NCI-H1092 (cell line): ENCODE data around the gene FAM161B.
"Not testable (repeated sequence)": the region's sequence is repeated elsewhere in the genome, so short reads cannot be mapped to it uniquely, and the experiment has no call there.

Experiments
- DNase-seq: peaks from one replicate; lab custom pipeline; 2025; lab: John Stamatoyannopoulos, UW

The FAM161B gene, protein sequence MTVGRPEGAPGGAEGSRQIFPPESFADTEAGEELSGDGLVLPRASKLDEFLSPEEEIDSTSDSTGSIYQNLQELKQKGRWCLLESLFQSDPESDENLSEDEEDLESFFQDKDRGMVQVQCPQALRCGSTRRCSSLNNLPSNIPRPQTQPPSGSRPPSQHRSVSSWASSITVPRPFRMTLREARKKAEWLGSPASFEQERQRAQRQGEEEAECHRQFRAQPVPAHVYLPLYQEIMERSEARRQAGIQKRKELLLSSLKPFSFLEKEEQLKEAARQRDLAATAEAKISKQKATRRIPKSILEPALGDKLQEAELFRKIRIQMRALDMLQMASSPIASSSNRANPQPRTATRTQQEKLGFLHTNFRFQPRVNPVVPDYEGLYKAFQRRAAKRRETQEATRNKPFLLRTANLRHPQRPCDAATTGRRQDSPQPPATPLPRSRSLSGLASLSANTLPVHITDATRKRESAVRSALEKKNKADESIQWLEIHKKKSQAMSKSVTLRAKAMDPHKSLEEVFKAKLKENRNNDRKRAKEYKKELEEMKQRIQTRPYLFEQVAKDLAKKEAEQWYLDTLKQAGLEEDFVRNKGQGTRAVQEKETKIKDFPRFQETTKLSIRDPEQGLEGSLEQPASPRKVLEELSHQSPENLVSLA

DNA sequence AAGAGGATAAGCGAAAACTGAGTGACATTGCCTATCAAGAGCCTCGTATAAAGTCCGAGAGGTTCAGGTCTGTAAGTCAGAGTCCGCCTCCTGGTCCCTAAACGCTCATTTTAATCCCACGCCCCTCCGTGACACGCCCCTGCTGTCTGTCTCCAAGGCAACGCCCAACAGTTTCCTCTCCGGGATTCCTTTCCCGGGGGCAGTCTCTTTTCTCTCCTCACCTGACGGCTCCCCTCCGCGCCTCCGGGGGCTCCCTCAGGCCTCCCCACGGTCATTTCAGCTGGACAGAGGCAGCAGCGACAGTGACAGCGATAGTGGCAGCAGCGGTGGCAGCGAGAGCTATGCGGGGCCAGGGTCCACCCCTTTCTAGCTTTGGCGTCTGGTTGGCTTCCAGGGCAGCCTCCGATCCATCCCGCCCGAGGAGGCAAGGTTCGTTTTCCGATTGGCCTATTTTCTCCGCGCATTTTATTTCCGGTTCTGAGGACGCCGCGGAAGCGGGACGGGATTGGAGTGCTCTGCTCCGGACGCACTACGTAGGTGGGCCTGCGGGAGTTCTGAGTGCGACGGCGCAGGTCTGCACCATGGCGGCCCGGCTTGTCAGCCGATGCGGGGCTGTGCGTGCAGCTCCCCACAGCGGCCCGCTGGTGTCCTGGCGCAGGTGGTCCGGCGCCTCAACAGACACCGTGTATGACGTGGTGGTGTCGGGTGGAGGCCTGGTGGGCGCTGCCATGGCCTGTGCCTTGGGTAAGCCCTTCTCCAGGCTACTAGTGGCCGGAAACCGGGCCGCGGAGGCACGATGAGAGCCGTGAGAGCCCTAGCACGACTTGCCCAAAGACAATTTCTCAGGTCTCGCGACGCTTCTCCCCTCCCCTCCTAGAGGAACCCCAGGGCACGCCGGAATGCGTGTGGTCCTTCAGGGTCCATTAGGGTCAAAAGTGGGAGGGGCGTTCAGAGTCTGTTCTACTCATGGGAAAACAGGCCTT lies at the start of gene FAM161B, which contains the start of gene COQ6:
Gene FAM161B (minus strand): TSS at position 343 of the 983 bp plus-strand sequence. CDS start 68 bp downstream, at position 275.
Gene COQ6 (plus strand): TSS at position 551 of the 983 bp plus-strand sequence. CDS start 31 bp downstream, at position 582.
- DNase-seq, result peak; percentile 97

DNA sequence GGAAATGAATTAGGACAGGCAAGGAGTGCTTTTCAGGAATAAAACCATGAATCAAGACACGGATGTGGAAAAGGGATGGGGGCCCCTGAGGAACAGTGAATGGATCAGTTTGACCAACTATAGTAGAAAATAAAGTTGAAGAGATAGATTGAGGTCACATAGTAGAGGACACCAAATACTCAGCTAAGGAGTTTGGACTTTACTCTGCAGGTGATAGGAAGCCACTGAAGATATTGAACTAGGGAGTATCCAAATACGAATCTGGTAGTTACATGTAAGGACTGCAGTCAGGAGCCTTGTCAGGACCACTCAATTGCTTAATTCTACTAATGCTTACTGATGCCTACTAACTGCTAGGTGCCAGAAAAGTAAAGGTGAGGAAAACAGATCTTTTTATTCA lies 48.8 kb upstream of the FAM161B start:
- DNase-seq, result no peak

DNA sequence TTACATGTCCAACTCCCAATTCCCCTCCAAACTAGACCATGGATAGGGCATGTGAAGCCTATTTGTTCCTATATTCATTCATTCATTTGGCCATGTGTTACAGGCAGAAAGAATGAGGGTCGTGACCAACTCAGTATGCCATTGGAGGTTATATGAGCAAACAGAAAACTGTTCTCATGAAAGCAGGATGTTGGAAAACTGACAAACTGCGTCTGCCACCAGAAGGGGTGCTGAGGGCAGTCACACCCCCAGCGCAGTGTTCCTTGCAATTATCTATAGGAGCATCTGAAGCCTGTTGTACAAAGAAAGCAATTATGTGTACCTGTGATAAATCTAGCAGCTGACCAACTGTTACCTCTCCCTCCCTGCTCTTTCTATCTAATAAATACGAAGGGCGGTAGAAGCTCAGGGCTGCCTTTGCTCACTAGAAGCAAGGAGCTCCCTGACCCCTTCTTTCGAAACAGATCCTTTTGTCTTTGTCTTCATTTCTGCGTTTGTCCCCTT lies 48.1 kb upstream of the FAM161B start:
- no peak for DNase-seq

DNA sequence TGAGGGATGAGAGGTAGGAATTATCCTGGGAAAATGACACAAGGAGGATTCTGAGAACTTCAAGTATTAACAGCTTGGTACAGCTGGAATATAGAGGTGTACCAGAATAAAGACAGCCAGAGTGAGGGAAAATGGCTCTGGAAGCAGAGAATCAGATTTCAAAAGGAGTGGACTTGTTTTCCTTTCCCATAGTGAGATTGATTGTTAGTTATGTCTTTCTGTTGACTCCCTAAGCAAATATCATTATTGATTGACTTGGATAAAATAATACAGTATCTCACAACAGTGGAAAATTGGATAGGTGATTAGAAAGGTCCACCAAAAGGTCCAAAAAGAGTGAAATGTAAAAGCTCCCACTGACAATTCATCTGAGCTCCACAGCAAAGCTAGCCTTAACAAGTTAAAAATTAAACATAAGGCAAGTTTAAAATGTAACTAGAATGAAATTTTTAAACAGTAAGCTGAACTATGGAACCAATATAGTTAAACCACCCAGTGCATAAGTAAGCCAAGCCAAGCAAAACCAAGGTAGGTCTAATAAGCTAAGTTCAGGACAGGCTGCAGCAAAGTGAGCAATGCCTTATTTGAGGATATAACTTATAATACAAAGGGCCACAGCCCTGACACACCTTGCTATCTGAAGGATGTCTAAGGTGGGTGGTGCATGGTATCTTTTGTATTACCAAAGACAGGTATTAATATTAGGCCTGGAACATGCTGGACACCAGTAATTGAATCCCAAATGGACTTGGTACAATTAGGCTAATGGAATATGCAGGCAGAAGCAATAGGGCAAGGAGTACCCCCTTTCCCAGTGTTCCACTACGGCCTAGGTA lies 47.4 kb upstream of the FAM161B start:
- DNase-seq, result no peak

DNA sequence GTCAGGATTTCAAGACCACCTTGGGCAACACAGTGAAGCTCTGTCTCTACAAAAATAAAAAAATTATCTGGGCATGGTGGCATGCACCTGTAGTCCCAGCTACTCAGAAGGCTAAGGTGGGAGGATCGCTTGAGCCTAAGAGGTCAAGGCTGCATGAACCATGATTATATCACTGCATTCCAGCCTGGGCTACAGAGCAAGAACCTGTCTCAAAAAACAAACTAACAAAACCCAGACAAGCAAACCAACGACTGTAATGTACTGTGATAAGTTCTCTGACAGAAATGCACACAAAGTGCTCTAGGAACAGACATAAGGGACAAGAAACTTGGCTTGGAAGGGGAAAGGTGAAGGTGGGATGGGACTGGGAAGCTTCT lies 46.8 kb upstream of the FAM161B start:
- DNase-seq, result no peak

DNA sequence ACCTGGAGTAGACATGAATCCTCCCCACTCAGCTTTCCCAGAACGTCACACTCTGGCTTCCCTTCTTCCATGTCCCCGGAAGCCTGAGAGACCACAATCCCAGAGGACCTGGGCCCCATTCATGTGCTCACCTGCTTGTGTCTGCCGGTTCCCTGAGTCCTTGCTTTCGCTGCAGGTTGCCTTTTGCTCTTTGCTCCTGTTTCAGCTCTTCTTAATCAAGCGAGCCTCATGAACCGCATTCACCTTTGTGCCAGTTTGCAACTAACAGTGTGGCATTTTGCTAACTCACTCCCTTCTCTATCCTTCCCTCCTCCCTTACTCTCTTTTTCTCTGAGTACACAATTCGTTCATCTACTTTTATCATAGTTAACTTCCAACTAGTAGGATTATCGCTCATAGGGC lies 46.1 kb upstream of the FAM161B start:
- no peak for DNase-seq

DNA sequence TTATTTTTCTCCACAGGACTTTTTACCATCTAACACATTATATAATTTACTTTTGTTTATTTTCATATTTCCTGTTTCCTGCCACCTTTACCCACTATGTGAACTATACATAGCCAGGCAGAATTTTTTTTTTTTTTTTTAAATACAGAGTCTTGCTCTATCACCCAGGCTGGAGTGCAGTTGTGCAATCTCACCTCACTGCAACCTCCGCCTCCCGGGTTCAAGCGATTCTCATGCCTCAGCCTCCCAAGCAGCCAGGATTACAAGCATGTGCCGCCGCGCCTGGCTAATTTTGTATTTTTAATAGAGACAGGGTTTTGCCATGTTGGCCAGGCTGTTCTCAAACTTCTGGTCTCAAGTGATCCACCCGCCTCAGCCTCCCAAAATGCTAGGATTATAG lies 45.0 kb upstream of the FAM161B start:
- not testable (repeated sequence) for DNase-seq

DNA sequence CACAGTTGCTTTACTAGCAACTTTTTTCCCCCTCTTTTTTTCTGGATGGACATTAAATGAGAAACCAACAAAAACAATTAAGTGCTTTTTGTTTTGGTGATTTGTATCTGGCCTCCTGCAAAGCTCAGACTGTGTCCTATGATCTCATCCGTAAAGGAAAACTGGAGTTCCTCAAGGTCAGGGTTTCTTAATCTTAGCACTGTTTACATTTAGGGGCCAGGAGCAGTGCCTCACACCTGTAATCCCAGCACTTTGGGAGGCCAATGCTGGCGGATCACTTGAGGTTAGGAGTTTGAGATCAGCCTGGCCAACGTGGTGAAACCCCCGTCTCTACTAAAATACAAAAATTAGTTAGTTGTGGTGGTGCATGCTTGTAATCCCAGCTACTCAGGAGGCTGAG lies 41.2 kb upstream of the FAM161B start:
- no peak for DNase-seq

DNA sequence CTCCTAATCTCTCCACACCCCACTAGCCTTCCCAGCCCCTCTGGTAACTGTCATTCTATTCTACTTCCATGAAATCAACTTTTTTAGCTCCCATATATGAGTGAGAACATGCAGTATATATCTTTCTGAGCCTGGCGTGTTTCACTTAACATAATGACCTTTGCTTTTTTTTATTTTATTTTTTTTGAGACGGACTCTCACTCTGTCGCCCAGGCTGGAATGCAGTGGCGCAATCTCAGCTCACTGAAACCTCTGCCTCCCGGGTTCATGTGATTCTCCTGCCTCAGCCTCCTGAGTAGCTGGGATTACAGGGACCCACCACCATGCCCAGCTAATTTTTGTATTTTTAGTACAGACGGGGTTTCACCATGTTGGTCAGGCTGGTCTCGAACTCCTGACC lies 38.8 kb upstream of the FAM161B start:
- DNase-seq, result not testable (repeated sequence)

DNA sequence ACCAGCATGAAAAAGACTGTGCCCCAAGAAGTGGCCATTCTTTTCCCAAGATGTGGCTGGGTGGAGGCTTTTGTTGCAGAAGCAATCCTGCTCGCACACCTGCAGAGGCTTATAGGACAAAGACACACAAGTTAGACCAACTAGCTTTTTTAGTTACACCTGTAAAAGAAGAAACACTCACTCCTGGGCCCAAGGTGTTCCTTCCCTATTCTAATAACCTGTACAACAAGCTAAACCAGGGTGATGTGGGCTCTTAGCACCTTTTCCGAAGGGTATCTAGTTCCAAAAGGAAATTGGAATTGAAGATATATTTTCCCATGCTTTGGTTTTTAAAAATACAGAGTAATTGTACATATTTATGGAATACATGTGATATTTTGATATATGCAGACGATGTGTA lies 38.2 kb upstream of the FAM161B start:
- DNase-seq, result no peak

DNA sequence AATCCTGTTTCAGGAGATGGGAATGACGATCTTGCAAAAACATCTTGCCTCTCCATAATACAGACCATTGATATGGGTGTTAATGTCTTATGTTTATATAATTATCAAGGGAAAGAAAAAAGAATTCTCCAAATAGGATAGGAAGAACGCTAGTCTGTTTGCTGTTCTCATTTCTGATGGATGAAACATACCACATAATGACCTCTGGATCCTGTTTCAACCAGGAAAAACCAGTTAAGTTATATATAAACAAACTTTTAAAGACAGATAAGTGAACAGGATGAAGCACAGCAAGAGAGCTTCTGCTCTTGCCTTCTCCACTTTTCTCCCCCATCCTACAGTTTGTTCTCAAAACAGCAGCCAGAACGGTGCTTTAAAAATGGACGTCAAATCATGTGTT lies 28.0 kb upstream of the FAM161B start:
- no peak for DNase-seq

DNA sequence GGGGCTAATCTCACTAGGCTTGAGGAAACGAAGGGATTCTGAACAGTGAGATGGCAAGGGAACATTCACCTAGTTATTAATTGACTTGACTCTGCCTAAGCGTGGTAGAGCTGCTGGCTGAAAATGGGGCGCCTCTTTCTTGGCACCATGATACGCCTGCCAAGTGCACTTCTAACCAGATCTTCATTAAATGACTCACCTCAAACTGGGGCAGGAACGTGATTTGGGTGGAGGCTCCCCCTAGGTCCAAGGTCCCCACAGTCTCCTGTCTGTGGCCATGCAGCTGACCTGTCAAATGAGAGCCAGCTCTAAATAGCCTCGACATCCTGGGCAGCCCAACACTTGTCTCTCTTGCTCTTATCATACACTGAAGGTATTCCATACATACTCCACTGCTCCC lies 26.2 kb upstream of the FAM161B start:
- DNase-seq, result no peak

DNA sequence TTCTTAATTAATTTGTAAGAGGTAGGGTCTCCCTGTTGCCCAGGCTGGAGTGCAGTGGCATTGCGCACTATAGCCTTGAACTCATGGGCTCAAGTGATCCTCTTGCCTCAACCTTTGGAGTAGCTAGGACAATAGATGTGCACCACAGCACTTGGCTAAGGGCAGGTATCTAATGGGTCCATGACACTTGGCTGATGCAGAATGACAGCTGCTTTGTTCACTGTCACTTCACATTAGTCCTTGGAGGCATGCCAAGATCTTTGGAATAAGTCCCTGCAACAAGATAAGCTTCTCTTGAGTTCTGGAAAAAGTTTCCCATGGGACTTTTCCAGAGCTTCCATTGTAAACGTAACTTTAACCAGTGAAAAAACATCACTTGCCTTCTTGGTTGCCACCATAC lies 23.6 kb upstream of the FAM161B start:
- no peak for DNase-seq

DNA sequence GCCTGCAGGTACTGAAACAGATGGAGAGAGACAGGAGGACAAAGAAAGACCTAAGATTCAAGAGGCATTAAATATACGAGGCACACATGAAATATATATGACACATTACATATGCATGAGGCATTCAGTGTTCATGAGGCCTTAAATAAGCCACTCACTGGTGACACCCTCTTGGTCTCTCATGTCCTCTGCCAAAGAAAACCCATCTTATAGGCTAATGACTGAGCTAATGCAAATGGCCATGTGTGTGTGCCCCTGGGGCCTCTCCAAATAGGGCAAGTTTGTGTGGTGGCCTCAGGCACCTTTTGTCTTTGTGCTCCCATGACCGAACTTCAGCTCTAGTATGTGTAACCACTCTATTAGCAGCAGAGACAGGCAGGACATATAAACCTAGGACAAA lies 19.0 kb upstream of the FAM161B start:
- no peak for DNase-seq

DNA sequence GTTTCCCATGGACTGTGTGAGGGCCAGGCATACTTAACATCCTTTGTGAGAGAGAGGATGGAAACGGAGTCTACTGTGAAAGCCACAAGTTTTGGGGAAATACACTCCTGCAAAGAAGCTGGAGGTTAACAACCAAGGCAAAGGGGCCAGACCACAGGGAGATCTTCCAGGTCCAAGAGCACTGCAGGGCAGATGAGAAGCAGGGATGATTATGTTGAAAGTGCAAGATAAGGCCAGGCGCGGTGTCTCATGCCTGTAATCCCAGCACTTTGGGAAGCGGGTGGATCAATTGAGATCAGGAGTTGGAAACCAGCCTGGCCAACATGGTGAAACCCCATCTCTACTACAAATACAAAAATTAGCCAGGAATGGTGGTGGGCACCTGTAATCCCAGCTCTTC lies 15.3 kb upstream of the FAM161B start:
- no peak for DNase-seq

DNA sequence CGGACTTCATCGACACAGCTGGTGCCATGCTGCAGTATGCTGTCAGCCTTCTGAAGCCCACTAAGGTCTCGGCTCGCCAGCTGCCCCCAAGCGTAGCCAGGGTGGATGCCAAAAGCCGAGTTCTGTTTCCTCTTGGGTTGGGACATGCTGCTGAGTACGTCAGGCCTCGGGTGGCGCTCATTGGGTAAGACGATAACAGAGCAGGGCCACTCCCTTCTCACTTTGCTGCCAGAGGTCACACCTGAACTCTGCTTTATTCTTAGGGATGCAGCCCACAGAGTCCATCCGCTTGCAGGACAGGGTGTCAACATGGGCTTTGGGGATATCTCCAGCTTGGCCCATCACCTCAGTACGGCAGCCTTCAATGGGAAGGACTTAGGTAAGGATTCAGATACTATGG lies 11.3 kb upstream of the FAM161B start:
- no peak for DNase-seq

DNA sequence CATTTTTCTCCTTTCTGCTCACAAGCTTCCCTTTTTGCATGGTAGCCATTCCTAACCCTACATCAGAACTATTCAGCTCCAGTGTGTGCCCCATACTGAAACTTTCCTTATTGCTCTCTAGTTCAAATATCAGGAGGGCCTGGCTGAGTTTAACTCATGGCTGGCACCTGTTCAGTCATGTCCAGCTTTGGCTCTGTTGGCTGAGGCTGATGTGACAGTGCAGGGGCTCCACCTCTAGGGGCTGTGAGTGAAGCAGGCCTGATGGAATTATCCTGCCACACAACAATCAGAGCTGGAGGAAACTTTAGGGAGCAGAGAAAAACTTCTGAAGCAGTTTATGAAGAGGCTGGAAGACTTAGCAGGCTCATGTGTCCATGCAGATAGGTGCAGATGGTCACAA lies 8.7 kb upstream of the FAM161B start:
- no peak for DNase-seq

DNA sequence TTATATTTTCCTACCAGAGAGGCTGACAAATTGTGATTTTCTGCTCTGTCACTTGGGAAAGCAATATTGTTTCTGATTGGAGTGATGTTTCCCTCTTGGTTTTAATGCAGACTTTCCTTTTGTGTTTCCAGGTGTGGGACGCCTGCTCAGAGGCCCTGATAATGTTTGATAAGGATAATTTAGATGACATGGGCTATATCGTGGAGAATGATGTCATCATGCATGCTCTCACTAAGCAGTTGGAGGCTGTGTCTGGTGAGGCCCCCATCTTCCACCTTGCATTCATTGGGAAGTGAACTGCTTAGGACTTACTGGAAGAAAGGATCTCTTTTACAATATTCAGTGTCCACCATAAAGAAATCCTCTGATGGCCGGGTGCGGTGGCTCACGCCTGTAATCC lies 5.8 kb upstream of the FAM161B start:
- no peak for DNase-seq

DNA sequence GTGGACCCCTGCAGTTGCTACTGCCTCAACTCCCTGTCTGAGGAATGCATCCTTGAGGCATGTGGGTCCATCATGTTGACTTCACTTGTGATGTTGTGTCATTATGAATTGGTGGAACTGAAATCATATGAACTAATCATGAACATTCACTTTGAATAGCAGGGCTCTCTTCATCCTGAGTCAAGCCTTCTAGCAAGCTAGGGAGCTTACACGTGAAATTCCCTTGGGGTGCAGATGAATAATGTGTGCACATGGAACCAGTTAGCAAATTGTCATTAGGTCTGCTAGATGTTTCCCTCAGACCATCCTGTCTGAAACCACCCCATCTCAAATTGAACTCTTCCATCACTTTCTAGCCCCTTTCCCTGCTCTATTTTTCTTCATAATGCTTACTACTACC lies 3.8 kb upstream of the FAM161B start:
- DNase-seq, result no peak

DNA sequence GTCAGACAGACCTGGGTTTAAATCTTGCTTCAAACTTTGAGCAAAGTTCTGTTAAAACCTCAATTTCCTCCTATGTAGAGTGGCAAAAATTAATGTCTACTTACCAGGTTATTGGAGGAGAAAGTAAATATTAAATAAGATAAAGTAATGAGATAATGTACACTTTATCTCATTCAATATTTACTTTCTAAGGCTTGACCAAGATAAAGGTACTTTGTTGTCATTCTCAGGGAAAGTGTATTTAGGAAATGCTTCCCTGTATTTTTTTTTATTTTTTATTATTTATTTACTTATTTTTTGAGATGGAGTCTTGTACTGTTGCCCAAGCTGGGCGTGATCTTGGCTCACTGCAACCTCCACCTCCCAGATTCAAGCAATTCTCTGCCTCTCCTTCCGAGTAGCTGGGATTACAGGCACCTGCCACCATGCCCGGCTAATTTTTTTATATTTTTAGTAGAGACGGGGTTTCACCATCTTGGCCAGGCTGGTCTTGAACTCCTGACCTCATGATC lies 4.7 kb downstream of the FAM161B start:
- DNase-seq, result no peak
